ENCODE data around the gene NAALADL2. TPM values are rescaled to one million over a fixed set of nuclear protein-coding genes. Genes with fewer than 3 reads are reported as not detected.

The NAALADL2 gene
- total and polyA plus RNA-seq, 2 experiments from 2014 or later, result 3.4 to 15.3 TPM

- Histone ChIP-seq H3K79me2 (no peaks in the 10 kb centered on the region), H3K4me2 (no peak overlapping the region), H4K20me1 (ENCODE audit: insufficient read depth, poor library complexity, severe bottlenecking) (no peaks in the 10 kb centered on the region), H3K27me3 (no peaks in the 10 kb centered on the region), H2AFZ (no peak overlapping the region), H3K4me1 (ENCODE audit: insufficient read depth) (no peaks in the 10 kb centered on the region), H3K9me3 (ENCODE audit: low read depth) (no peaks in the 10 kb centered on the region), H3K4me3 (no peak overlapping the region), H3K36me3 (replicated peaks; ENCODE audit: insufficient read depth, low read depth) (no peaks in the 10 kb centered on the region), H3K27ac (no peak overlapping the region), H3K9me2 (replicated peaks; ENCODE audit: insufficient read depth) (no peaks in the 10 kb centered on the region)
- 94% methylated on average over 3 of the region's 3 CpGs for WGBS (ENCODE audit: low lambda C conversion rate, missing lambda C conversion rate)
- DNase-seq (ENCODE audit: low spot score), result no peak
- TF ChIP-seq CTCF (IDR thresholded peaks at IDR 0.05; ENCODE audit: poor library complexity) (no peak), EZH2 (IDR thresholded peaks at IDR 0.05; ENCODE audit: borderline replicate concordance) (no peak), EZH2phosphoT487 (IDR thresholded peaks at IDR 0.05; ENCODE audit: low read depth, severe bottlenecking, unreplicated experiment) (no peak)
These were observed 211.8 kb downstream of the NAALADL2 start for GRCh38 chr3:175070946-175071345.

GRCh38 chr3:175073219-175073905 lies 214.2 kb downstream of the NAALADL2 start:
- no peaks in the 10 kb centered on the region for H3K27me3 ChIP-seq
- WGBS (ENCODE audit: low lambda C conversion rate, missing lambda C conversion rate), result 93% methylated on average over 6 of the region's 6 CpGs

GRCh38 chr3:175075269-175075668 lies 216.1 kb downstream of the NAALADL2 start:
- H3K4me3 ChIP-seq, result no peak overlapping the region
- no peaks in the 10 kb centered on the region for H3K27me3 ChIP-seq
- no peaks in the 10 kb centered on the region for H3K36me3 ChIP-seq (replicated peaks; ENCODE audit: insufficient read depth, low read depth)
- no peaks in the 10 kb centered on the region for H3K4me1 ChIP-seq (ENCODE audit: insufficient read depth)
- H3K79me2 ChIP-seq, result no peaks in the 10 kb centered on the region
- DNase-seq (ENCODE audit: low spot score), result no peak
- no peaks in the 10 kb centered on the region for H4K20me1 ChIP-seq (ENCODE audit: insufficient read depth, poor library complexity, severe bottlenecking)
- H3K27ac ChIP-seq, result no peak overlapping the region
- TF ChIP-seq EZH2phosphoT487 (IDR thresholded peaks at IDR 0.05; ENCODE audit: low read depth, severe bottlenecking, unreplicated experiment) (no peak), EZH2 (IDR thresholded peaks at IDR 0.05; ENCODE audit: borderline replicate concordance) (no peak), CTCF (IDR thresholded peaks at IDR 0.05; ENCODE audit: poor library complexity) (no peak)
- no peak overlapping the region for H2AFZ ChIP-seq
- H3K9me2 ChIP-seq (replicated peaks; ENCODE audit: insufficient read depth), result no peaks in the 10 kb centered on the region
- no peaks in the 10 kb centered on the region for H3K9me3 ChIP-seq (ENCODE audit: low read depth)
- H3K4me2 ChIP-seq, result no peak overlapping the region

More at GRCh38 chr3:175073219-175073905, 214.2 kb downstream of the NAALADL2 start:
- no peak for DNase-seq (ENCODE audit: low spot score)
- Histone ChIP-seq H2AFZ (no peak overlapping the region), H3K27ac (no peak overlapping the region), H3K79me2 (no peaks in the 10 kb centered on the region), H3K36me3 (replicated peaks; ENCODE audit: insufficient read depth, low read depth) (no peaks in the 10 kb centered on the region), H3K9me2 (replicated peaks; ENCODE audit: insufficient read depth) (no peaks in the 10 kb centered on the region), H3K4me3 (no peak overlapping the region), H3K4me1 (ENCODE audit: insufficient read depth) (no peaks in the 10 kb centered on the region), H3K4me2 (no peak overlapping the region), H3K9me3 (ENCODE audit: low read depth) (no peaks in the 10 kb centered on the region), H4K20me1 (ENCODE audit: insufficient read depth, poor library complexity, severe bottlenecking) (no peaks in the 10 kb centered on the region)
- TF ChIP-seq EZH2 (IDR thresholded peaks at IDR 0.05; ENCODE audit: borderline replicate concordance), result no peak
- TF ChIP-seq EZH2phosphoT487 (IDR thresholded peaks at IDR 0.05; ENCODE audit: low read depth, severe bottlenecking, unreplicated experiment), result no peak
- TF ChIP-seq CTCF (IDR thresholded peaks at IDR 0.05; ENCODE audit: poor library complexity), result no peak

Measured in hepatocyte (in vitro differentiated cells).